GM12878 (cell line): ENCODE data around the gene ELAVL1.

Experiments
- BMI1 ChIP-seq: fragments of 450-650 bp; IDR thresholded peaks from 2 replicates; pipeline ENCODE4 v1.6.1; 2016; ENCODE audit warnings: mild to moderate bottlenecking, moderate library complexity, borderline replicate concordance
- CTCF ChIP-seq, 3 experiments: IDR thresholded peaks in 2 of 3; conservative IDR thresholded peaks in 1 of 3; 2 replicates each; pipeline ENCODE4 v1.5.1; 2011; ENCODE audit warnings: low read depth in 3 of 3, low read length in 3 of 3, mild to moderate bottlenecking in 3 of 3, control low read depth in 2 of 3, moderate library complexity in 2 of 3, inconsistent platforms in 1 of 3, mixed read lengths in 1 of 3; ENCODE audit not compliant: control insufficient read depth in 2 of 3, insufficient read depth in 1 of 3; ENCODE audit errors: extremely low read depth in 1 of 3
- EGR1 ChIP-seq, 2 experiments: IDR thresholded peaks; 1 replicate in 1 of 2; 2 replicates in 1 of 2; pipeline ENCODE4 v1.6.1; 2011 to 2012; ENCODE audit warnings: low read depth in 2 of 2, low read length in 2 of 2, borderline replicate concordance in 1 of 2, mild to moderate bottlenecking in 1 of 2, moderate library complexity in 1 of 2
- ETV6 ChIP-seq, 2 experiments: fragments of 450-650 bp in 1 of 2; IDR thresholded peaks in 1 of 2; conservative IDR thresholded peaks in 1 of 2; 2 replicates each; pipeline ENCODE4 v1.6.1; 2014; ENCODE audit warnings: antibody characterized with exemption in 1 of 2, borderline replicate concordance in 1 of 2, low read depth in 1 of 2, mild to moderate bottlenecking in 1 of 2, moderate library complexity in 1 of 2
- REST ChIP-seq: IDR thresholded peaks from 2 replicates; pipeline ENCODE4 v1.6.1; 2012; ENCODE audit warnings: mild to moderate bottlenecking, low read depth, low read length
- SPI1 ChIP-seq: IDR thresholded peaks from 2 replicates; pipeline ENCODE4 v1.6.1; 2011; ENCODE audit warnings: low read depth, mild to moderate bottlenecking, low read length, moderate library complexity, borderline replicate concordance; ENCODE audit not compliant: insufficient read depth
- ZNF274 ChIP-seq: IDR thresholded peaks from one replicate; pipeline ENCODE4 v1.8.0; 2011; ENCODE audit not compliant: insufficient read length, insufficient read depth
- TF ChIP-seq, protein P1 (sequence below): fragments of 450-650 bp; IDR thresholded peaks from 2 replicates; pipeline ENCODE4 v1.6.1; 2017; ENCODE audit warnings: mild to moderate bottlenecking, moderate library complexity

- TF ChIP-seq SPI1 (no peak), REST (no peak), CTCF (IDR thresholded peaks at IDR 0.05 in 2 of 3, conservative IDR thresholded peaks at IDR 0.05 in 1 of 3; ENCODE audit: control insufficient read depth in 2 of 3, extremely low read depth in 1 of 3, insufficient read depth in 1 of 3, low read depth in 3 of 3, low read length in 3 of 3) (no peak), EGR1 (IDR thresholded peaks at IDR 0.05; ENCODE audit: borderline replicate concordance in 1 of 2, low read depth in 2 of 2, low read length in 2 of 2) (no peak), ETV6 (conservative IDR thresholded peaks at IDR 0.05 in 1 of 2, IDR thresholded peaks at IDR 0.05 in 1 of 2; ENCODE audit: borderline replicate concordance in 1 of 2, low read depth in 1 of 2) (no peak), ZNF274 (no peak), BMI1 (no peak)
- TF ChIP-seq, protein P1, sequence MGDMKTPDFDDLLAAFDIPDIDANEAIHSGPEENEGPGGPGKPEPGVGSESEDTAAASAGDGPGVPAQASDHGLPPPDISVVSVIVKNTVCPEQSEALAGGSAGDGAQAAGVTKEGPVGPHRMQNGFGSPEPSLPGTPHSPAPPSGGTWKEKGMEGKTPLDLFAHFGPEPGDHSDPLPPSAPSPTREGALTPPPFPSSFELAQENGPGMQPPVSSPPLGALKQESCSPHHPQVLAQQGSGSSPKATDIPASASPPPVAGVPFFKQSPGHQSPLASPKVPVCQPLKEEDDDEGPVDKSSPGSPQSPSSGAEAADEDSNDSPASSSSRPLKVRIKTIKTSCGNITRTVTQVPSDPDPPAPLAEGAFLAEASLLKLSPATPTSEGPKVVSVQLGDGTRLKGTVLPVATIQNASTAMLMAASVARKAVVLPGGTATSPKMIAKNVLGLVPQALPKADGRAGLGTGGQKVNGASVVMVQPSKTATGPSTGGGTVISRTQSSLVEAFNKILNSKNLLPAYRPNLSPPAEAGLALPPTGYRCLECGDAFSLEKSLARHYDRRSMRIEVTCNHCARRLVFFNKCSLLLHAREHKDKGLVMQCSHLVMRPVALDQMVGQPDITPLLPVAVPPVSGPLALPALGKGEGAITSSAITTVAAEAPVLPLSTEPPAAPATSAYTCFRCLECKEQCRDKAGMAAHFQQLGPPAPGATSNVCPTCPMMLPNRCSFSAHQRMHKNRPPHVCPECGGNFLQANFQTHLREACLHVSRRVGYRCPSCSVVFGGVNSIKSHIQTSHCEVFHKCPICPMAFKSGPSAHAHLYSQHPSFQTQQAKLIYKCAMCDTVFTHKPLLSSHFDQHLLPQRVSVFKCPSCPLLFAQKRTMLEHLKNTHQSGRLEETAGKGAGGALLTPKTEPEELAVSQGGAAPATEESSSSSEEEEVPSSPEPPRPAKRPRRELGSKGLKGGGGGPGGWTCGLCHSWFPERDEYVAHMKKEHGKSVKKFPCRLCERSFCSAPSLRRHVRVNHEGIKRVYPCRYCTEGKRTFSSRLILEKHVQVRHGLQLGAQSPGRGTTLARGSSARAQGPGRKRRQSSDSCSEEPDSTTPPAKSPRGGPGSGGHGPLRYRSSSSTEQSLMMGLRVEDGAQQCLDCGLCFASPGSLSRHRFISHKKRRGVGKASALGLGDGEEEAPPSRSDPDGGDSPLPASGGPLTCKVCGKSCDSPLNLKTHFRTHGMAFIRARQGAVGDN: no peak
These were observed 74.0 kb downstream of the ELAVL1 start for GRCh38 chr19:7931221-7932061.
